Ishikawa (cell line): ENCODE data around the gene GALNT5.

Experiments used
- CEBPB ChIP-seq: IDR thresholded peaks from 2 replicates; pipeline ENCODE4 v1.6.1; 2012
- CREB1 ChIP-seq: IDR thresholded peaks from 2 replicates; pipeline ENCODE4 v1.6.1; 2012; ENCODE audit warnings: low read depth
- EGR1 ChIP-seq: IDR thresholded peaks from 2 replicates; pipeline ENCODE4 v1.6.1; 2012
- EP300 ChIP-seq: IDR thresholded peaks from 2 replicates; pipeline ENCODE4 v1.6.1; 2012; ENCODE audit warnings: borderline replicate concordance
- FOXM1 ChIP-seq: IDR thresholded peaks from 2 replicates; pipeline ENCODE4 v1.6.1; 2012; ENCODE audit warnings: low read depth, borderline replicate concordance
- NFIC ChIP-seq: IDR thresholded peaks from 2 replicates; pipeline ENCODE4 v1.6.1; 2012
- REST ChIP-seq: IDR thresholded peaks from 2 replicates; pipeline ENCODE4 v1.6.1; 2012; ENCODE audit warnings: low read depth, mild to moderate bottlenecking
- TAF1 ChIP-seq: IDR thresholded peaks from 2 replicates; pipeline ENCODE4 v1.6.1; 2012; ENCODE audit warnings: low read depth, mild to moderate bottlenecking
- TCF12 ChIP-seq: IDR thresholded peaks from 2 replicates; pipeline ENCODE4 v1.6.1; 2012; ENCODE audit warnings: low read depth
- TEAD4 ChIP-seq: IDR thresholded peaks from 2 replicates; pipeline ENCODE4 v1.6.1; 2012
- YY1 ChIP-seq: IDR thresholded peaks from 2 replicates; pipeline ENCODE4 v1.6.1; 2012; ENCODE audit warnings: low read depth
- ZBTB7A ChIP-seq: IDR thresholded peaks from 2 replicates; pipeline ENCODE4 v1.6.1; 2012; ENCODE audit warnings: low read depth
- TF ChIP-seq, protein P1 (sequence below): IDR thresholded peaks from 2 replicates; pipeline ENCODE4 v1.6.1; 2012

- TF ChIP-seq, protein P1, sequence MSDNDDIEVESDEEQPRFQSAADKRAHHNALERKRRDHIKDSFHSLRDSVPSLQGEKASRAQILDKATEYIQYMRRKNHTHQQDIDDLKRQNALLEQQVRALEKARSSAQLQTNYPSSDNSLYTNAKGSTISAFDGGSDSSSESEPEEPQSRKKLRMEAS: no peak
- no peak for TF ChIP-seq YY1
- TF ChIP-seq EGR1: no peak
- TF ChIP-seq ZBTB7A: no peak
- no peak for TF ChIP-seq REST
- no peak for TF ChIP-seq EP300
- TF ChIP-seq TAF1: no peak
- no peak for TF ChIP-seq CREB1
- no peak for TF ChIP-seq NFIC
- no peak for TF ChIP-seq CEBPB
- no peak for TF ChIP-seq FOXM1
- no peak for TF ChIP-seq TEAD4
- no peak for TF ChIP-seq TCF12
Observed at GRCh38 chr2:157305723-157306110, 48.2 kb downstream of the GALNT5 start.
